ENCODE results near the gene FAM53C. TPM values are rescaled to one million over a fixed set of nuclear protein-coding genes. Genes with fewer than 3 reads are reported as not detected.
A peak's percentile ranks its signal among the peaks of the same experiment; 100 is the strongest.

The FAM53C gene
- total RNA-seq, 4 donors from 2014 or later: 21.9 to 38.7 (median 25.3) TPM

DNA sequence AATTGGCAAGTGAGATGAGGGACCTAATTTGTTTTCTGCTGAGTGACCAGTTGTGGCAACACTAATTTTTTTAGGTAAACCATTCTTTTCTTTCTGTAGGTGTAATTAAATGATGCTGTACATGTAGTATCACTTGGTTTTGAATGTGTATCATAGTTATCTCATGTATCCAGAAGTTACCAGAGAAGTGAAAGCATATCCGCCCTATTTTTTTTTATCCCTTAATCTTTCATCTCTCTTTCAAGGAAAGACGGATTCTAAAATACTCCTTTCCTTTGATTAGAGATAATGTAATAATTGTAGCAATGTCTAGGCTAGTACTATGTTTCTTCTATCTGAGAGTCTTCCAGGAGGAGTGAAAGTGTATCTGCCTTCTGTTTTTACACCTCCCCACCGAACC is 21.6 kb downstream of the FAM53C start:
- no peak for TF ChIP-seq CTCF (IDR thresholded peaks at IDR 0.05)
- ATAC-seq (ENCODE audit: low FRiP score) (no peak), DNase-seq (ENCODE audit: low spot score) (no peak)

DNA sequence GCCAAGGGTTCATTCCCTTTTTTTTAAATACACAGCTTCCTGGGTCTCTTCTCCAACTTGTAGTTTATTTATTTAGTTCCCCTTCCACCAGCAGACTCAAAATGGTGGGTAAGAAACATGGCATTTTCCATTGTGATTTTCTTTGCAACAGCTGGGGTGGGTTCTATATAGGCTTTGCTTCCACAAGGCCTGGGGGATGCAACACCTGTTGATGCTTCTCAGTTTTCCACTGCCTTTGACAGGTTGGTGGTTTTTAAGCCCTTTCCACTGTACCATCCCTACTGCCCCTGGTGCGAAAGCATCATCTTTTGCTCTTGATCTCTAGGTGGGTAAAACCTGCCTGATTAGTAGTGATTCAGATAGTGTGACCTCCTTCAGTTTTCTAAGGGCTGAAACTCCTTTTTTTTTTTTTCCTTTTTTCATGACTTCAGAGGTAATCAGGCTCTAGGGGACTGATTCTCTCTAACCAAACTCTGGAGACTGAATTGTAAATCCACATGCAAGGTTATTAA is 22.9 kb downstream of the FAM53C start:
- DNase-seq (ENCODE audit: low spot score) (no peak), ATAC-seq (ENCODE audit: low FRiP score) (no peak)
- no peak for TF ChIP-seq CTCF (IDR thresholded peaks at IDR 0.05)

DNA sequence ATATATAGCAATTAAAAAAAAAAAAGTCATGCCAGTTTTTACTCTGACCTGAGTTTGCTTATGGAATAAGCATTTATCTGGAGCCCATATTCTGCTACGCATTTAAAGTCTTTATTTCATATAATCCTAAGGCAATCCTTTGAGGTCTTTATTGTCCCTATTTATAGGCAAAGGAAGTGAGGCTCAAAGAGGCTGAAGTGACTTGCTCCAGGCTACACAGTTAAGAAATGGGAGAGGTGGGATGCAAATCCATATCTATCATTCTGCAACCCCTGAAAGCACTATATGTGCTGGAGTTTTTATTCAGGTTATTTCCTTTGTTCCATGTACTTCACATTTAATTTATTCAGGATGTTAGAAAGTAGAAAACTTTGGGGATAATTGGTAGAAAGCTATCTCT is 26.5 kb downstream of the FAM53C start:
- ATAC-seq (ENCODE audit: low FRiP score) (no peak), DNase-seq (ENCODE audit: low spot score) (no peak)
- TF ChIP-seq CTCF (IDR thresholded peaks at IDR 0.05): no peak

DNA sequence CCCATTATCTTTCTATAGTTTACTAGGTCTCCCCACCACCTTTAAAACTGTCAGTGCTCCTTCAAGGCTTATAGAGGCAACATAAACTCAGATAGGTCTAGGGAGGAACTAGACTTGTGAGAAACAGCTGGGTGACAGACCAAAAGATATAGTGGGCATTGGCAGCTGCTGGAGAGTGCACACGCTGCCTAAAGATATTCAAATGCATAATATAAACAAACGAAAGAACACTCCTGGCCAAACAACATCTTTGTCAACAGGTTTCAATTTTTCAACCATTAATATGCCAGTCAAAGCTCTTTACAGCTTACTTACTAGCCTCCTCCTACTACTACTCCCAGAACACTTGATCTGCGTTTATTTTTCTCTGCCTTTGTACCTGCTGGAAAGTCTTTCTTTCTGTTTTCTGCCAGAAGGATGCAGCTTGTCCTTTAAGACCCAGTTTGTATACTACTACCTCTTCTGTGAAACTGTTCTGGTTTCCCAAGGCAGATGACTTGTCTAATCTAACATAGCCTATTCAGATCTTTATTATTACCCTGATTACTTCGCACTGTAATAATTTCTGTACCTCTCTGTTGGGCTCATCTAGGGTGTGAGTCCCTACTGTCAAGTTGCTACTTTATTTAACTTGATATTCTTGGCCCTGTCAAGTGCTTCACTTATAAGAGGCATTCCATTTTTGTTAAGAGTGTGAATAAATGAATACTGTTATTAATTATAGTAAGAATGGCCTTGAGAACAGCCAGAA is 28.7 kb downstream of the FAM53C start:
- no peak for ATAC-seq (ENCODE audit: low FRiP score)
- no peak for DNase-seq (ENCODE audit: low spot score)
- TF ChIP-seq CTCF (IDR thresholded peaks at IDR 0.05): no peak

DNA sequence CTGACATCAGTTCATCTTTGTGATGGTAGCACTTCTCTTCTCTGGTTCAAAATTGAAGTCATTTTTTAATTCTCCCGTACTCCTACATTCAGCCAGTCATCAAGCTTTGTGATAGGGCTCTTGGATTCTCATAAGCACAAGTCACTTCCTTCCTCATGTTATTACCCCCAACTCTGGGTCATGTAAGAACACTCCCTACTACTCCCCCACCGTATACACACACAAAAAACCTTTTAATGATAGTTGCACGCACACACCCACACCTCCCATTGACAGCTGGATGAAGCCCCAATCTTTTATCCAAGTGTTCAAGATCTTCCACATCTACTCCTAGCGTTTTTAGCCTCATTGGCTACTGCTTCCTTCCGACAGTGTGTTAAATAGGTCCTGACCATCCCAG is 31.2 kb downstream of the FAM53C start:
- TF ChIP-seq CTCF (IDR thresholded peaks at IDR 0.05): no peak
- no peak for DNase-seq (ENCODE audit: low spot score)
- ATAC-seq (ENCODE audit: low FRiP score): no peak

GRCh38 chr5:138369706-138370105 is 31.6 kb downstream of the FAM53C start:
- TF ChIP-seq CTCF (IDR thresholded peaks at IDR 0.05): no peak
- ATAC-seq (ENCODE audit: low FRiP score) (peak; percentile 30), DNase-seq (ENCODE audit: low spot score) (no peak)

GRCh38 chr5:138370537-138370936 is 32.5 kb downstream of the FAM53C start:
- TF ChIP-seq CTCF (IDR thresholded peaks at IDR 0.05): no peak
- ATAC-seq (ENCODE audit: low FRiP score) (no peak), DNase-seq (ENCODE audit: low spot score) (no peak)
